Measurements from ENCODE around the gene OLFML2B.
"Not testable (repeated sequence)": the region's sequence is repeated elsewhere in the genome, so short reads cannot be mapped to it uniquely, and the experiment has no call there.

- not testable (repeated sequence) for TF ChIP-seq CTCF, POLR2A (IDR thresholded peaks at IDR 0.05)
Measured at GRCh38 chr1:162066836-162067235, 43.2 kb upstream of the OLFML2B start.

All from esophagus squamous epithelium (tissue), 4 donors.